ENCODE data around the gene ITPKC. TPM values are rescaled to one million over a fixed set of nuclear protein-coding genes. Genes with fewer than 3 reads are reported as not detected.

The ITPKC gene
- total and polyA plus RNA-seq, 2 experiments from 2014 or later, result 5.3 to 12.6 TPM

- H3K4me1 ChIP-seq (ENCODE audit: insufficient read depth), result peaks cover 11% of the 10 kb centered on the region
- TF ChIP-seq EZH2phosphoT487 (IDR thresholded peaks at IDR 0.05; ENCODE audit: unreplicated experiment) (no peak), ETS1 (IDR thresholded peaks at IDR 0.05) (no peak), POLR2AphosphoS5 (IDR thresholded peaks at IDR 0.05; ENCODE audit: low read depth) (no peak), CREB1 (CRISPR knock-in tag; IDR thresholded peaks at IDR 0.05; ENCODE audit: low read depth) (no peak), CTCF (conservative IDR thresholded peaks at IDR 0.05; ENCODE audit: low read depth in 2 of 2) (no peak), EZH2 (IDR thresholded peaks at IDR 0.05; ENCODE audit: low read depth, unreplicated experiment) (no peak), ZNF114 (CRISPR knock-in tag; IDR thresholded peaks at IDR 0.05) (no peak), JUNB (IDR thresholded peaks at IDR 0.05; ENCODE audit: unreplicated experiment) (no peak), REST (IDR thresholded peaks at IDR 0.05; ENCODE audit: unreplicated experiment) (no peak), NANOG (IDR thresholded peaks at IDR 0.05; ENCODE audit: borderline replicate concordance) (no peak), ZNF462 (CRISPR knock-in tag; IDR thresholded peaks at IDR 0.05) (no peak)
- H3K4me2 ChIP-seq, result no peak overlapping the region
- no peaks in the 10 kb centered on the region for H3K27me3 ChIP-seq (ENCODE audit: insufficient read depth)
- H3K36me3 Mint-ChIP-seq (ENCODE audit: low read depth), result peaks cover 12% of the 10 kb centered on the region
- ATAC-seq (no peak), DNase-seq (ENCODE audit: low spot score) (no peak)
- no peaks in the 10 kb centered on the region for H3K9me2 ChIP-seq (ENCODE audit: insufficient read depth)
- H3K9me3 Mint-ChIP-seq, result no peaks in the 10 kb centered on the region; the same call in 1 of the 3 replicates
- peaks cover 19% of the 10 kb centered on the region for H3K4me1 Mint-ChIP-seq
- H3K27me3 Mint-ChIP-seq (ENCODE audit: insufficient read depth, low read depth, poor library complexity), result peaks cover 13% of the 10 kb centered on the region
- peaks cover 5% of the 10 kb centered on the region; the same call in 1 of the 2 replicates for H3F3A ChIP-seq (replicated peaks; ENCODE audit: low read depth)
- H3K36me3 ChIP-seq (ENCODE audit: insufficient read depth), result no peaks in the 10 kb centered on the region
- no peaks in the 10 kb centered on the region for H4K20me1 ChIP-seq (replicated peaks; ENCODE audit: insufficient read depth)
- no peak overlapping the region; the same call in 2 of the 3 replicates for H3K4me3 Mint-ChIP-seq
- H3K27ac ChIP-seq (ENCODE audit: low read depth), result no peak overlapping the region
- H3K79me2 ChIP-seq (replicated peaks; ENCODE audit: insufficient read depth), result peaks cover 5% of the 10 kb centered on the region
- H3K27ac Mint-ChIP-seq, result no peak overlapping the region
- no peak overlapping the region for H2AFZ ChIP-seq
- H3K4me3 ChIP-seq, result no peak overlapping the region
Observed at GRCh38 chr19:40781140-40781539, 64.2 kb downstream of the ITPKC start.

Measured in GM23338 (cell line).